Activated naive CD4-positive, alpha-beta T cell treated with anti-CD3 and anti-CD28 coated beads, Interleukin-2, amount 50 U/mL, for 24 hours (primary cell): ENCODE measurements around the gene TMEM169.
A peak's percentile ranks its signal among the peaks of the same experiment; 100 is the strongest.

Experiments used
- H3K27ac Mint-ChIP-seq: one replicate; pipeline ENCODE4 v1.8.0; 2021; ENCODE audit warnings: mild to moderate bottlenecking, mixed read lengths
- H3K27me3 Mint-ChIP-seq: one replicate; pipeline ENCODE4 v1.8.0; 2021; ENCODE audit warnings: mixed read lengths
- H3K36me3 Mint-ChIP-seq: one replicate; pipeline ENCODE4 v1.8.0; 2021; ENCODE audit warnings: mixed read lengths
- H3K4me1 Mint-ChIP-seq: one replicate; pipeline ENCODE4 v1.8.0; 2021; ENCODE audit warnings: mixed read lengths
- H3K4me3 Mint-ChIP-seq: one replicate; pipeline ENCODE4 v1.8.0; 2021; ENCODE audit warnings: mild to moderate bottlenecking, mixed read lengths
- H3K9me3 Mint-ChIP-seq: one replicate; pipeline ENCODE4 v1.8.0; 2021; ENCODE audit warnings: mixed read lengths

Gene TMEM169

GRCh38 chr2:216108967-216109921 is 27.5 kb downstream of the TMEM169 start, which contains the start of gene XRCC5:
Gene XRCC5 (plus strand): TSS chr2:216109348. CDS start chr2:216109437, 89 bp downstream.
- Mint-ChIP-seq H3K9me3 (no peaks in the 10 kb centered on the region), H3K36me3 (peaks cover 30% of the 10 kb centered on the region), H3K4me1 (peaks cover 51% of the 10 kb centered on the region)

GRCh38 chr2:216109962-216110614 is 28.4 kb downstream of the TMEM169 start:
- Mint-ChIP-seq H3K27me3 (no peaks in the 10 kb centered on the region), H3K4me3 (peak overlapping the region; percentile 100), H3K4me1 (peaks cover 60% of the 10 kb centered on the region), H3K9me3 (no peaks in the 10 kb centered on the region), H3K36me3 (peaks cover 34% of the 10 kb centered on the region), H3K27ac (peak overlapping the region; percentile 100)

More at GRCh38 chr2:216108967-216109921, 27.5 kb downstream of the TMEM169 start, which contains the start of gene XRCC5:
- H3K4me3 Mint-ChIP-seq, result peak within 1 kb of the TSS; percentile 100
- peak within 1 kb of the TSS; percentile 100 for H3K27ac Mint-ChIP-seq
- H3K27me3 Mint-ChIP-seq, result no peaks in the 10 kb centered on the region

GRCh38 chr2:216110620-216111019 is 28.9 kb downstream of the TMEM169 start:
- H3K27ac Mint-ChIP-seq, result peak overlapping the region; percentile 100
- H3K36me3 Mint-ChIP-seq, result peaks cover 35% of the 10 kb centered on the region
- H3K9me3 Mint-ChIP-seq, result no peaks in the 10 kb centered on the region
- peaks cover 64% of the 10 kb centered on the region for H3K4me1 Mint-ChIP-seq
- H3K4me3 Mint-ChIP-seq, result peak overlapping the region; percentile 100
- H3K27me3 Mint-ChIP-seq, result no peaks in the 10 kb centered on the region

DNA sequence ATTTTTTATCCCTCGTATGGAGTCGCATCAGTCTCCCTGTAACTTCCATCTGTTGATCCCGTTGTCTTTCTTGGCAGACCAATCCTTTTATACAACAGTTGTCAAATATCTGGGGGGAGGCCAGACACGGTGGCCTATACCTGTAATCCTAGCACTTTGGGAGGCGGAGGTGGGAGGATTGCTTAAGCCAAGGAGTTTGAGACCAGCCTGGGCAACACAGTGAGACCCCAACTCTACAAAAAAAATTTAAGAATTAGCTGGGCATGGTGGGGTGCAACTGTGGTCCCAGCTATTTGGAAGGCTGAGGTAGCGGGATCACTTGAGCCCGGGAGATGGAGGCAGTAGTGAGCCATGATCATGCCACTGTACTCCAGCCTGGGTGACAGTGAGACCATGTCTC is 29.4 kb downstream of the TMEM169 start:
- H3K27ac Mint-ChIP-seq, result peak overlapping the region; percentile 74
- no peaks in the 10 kb centered on the region for H3K9me3 Mint-ChIP-seq
- peaks cover 69% of the 10 kb centered on the region for H3K4me1 Mint-ChIP-seq
- peak overlapping the region; percentile 100 for H3K4me3 Mint-ChIP-seq
- H3K27me3 Mint-ChIP-seq, result no peaks in the 10 kb centered on the region
- peaks cover 36% of the 10 kb centered on the region for H3K36me3 Mint-ChIP-seq

- Mint-ChIP-seq H3K36me3 (peaks cover 50% of the 10 kb centered on the region), H3K4me1 (peaks cover 87% of the 10 kb centered on the region), H3K27me3 (no peaks in the 10 kb centered on the region), H3K27ac (peak overlapping the region; percentile 79), H3K4me3 (peak overlapping the region; percentile 39), H3K9me3 (no peaks in the 10 kb centered on the region)
Observed at GRCh38 chr2:216112926-216113325, 31.2 kb downstream of the TMEM169 start.

- no peaks in the 10 kb centered on the region for H3K9me3 Mint-ChIP-seq
- peaks cover 53% of the 10 kb centered on the region for H3K36me3 Mint-ChIP-seq
- H3K27me3 Mint-ChIP-seq, result no peaks in the 10 kb centered on the region
- H3K4me3 Mint-ChIP-seq, result peak overlapping the region; percentile 39
- peaks cover 91% of the 10 kb centered on the region for H3K4me1 Mint-ChIP-seq
- peak overlapping the region; percentile 85 for H3K27ac Mint-ChIP-seq
Observed at GRCh38 chr2:216113572-216113971, 31.9 kb downstream of the TMEM169 start.

DNA sequence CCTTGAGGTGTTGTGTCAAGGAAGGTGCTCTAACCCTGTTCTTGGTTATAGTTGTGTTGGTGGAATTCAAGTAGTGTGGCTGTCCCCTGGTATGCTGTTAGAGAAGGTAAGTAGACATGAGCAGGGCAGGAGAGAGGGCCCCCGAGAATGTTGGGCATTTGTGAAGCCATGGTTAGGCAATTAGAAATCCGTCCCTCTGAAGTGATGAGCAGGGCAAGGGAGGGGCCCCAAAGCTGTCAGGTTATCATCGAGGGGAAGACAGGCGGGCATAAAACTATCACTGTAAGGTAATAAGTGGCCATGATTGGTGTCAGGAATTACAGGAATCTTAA is 32.6 kb downstream of the TMEM169 start:
- peak overlapping the region; percentile 97 for H3K4me3 Mint-ChIP-seq
- H3K4me1 Mint-ChIP-seq, result peaks cover 91% of the 10 kb centered on the region
- H3K36me3 Mint-ChIP-seq, result peaks cover 53% of the 10 kb centered on the region
- peak overlapping the region; percentile 99 for H3K27ac Mint-ChIP-seq
- H3K27me3 Mint-ChIP-seq, result no peaks in the 10 kb centered on the region
- H3K9me3 Mint-ChIP-seq, result no peaks in the 10 kb centered on the region

GRCh38 chr2:216114714-216115531 is 33.2 kb downstream of the TMEM169 start:
- no peaks in the 10 kb centered on the region for H3K9me3 Mint-ChIP-seq
- H3K36me3 Mint-ChIP-seq, result peaks cover 55% of the 10 kb centered on the region
- peak overlapping the region; percentile 99 for H3K27ac Mint-ChIP-seq
- H3K4me1 Mint-ChIP-seq, result peaks cover 97% of the 10 kb centered on the region
- peak overlapping the region; percentile 97 for H3K4me3 Mint-ChIP-seq
- no peaks in the 10 kb centered on the region for H3K27me3 Mint-ChIP-seq

- Mint-ChIP-seq H3K27me3 (no peaks in the 10 kb centered on the region), H3K4me1 (peaks cover 99% of the 10 kb centered on the region), H3K36me3 (peaks cover 54% of the 10 kb centered on the region), H3K9me3 (no peaks in the 10 kb centered on the region), H3K4me3 (peak overlapping the region; percentile 73), H3K27ac (peak overlapping the region; percentile 81)
Observed at GRCh38 chr2:216116418-216116817, 34.7 kb downstream of the TMEM169 start.

DNA sequence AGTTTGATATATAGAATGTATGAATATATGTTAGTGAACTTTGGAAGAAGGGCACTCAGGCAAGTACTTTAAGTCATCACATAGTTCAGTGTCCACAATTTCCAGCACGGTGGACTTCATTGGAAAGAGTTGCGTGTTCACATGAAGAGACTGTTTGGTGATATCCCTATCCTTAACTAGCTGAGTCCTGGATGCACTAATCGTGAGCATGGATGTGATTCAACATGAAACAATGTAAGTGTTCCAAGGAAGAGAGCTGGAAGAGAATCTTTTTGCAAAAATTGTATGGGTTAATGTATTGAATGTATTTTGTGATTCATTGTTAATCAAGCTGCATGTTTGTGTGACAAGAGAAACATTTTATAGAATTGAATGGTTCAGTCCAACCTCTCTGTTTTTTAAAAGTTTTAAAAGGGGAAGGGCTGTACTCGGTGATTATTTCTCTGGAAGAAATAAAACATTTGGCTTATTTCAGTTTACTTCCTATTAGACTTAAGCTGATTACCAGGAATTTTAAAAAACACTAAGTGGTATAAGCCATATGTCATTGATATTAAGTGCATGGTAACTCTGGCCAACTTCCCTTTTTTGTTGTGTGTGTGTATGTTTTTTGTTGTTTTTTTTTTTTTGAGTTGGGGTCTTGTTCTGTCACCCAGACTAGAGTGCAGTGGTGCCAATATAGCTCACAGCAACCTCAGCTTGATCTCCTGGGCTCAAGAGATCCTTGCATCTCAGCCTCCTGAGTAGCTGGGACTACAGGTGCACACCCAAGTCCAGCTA is 36.0 kb downstream of the TMEM169 start:
- Mint-ChIP-seq H3K4me3 (peak overlapping the region; percentile 33), H3K4me1 (peaks cover 99% of the 10 kb centered on the region), H3K9me3 (no peaks in the 10 kb centered on the region), H3K36me3 (peaks cover 55% of the 10 kb centered on the region), H3K27ac (peak overlapping the region; percentile 92), H3K27me3 (no peaks in the 10 kb centered on the region)

DNA sequence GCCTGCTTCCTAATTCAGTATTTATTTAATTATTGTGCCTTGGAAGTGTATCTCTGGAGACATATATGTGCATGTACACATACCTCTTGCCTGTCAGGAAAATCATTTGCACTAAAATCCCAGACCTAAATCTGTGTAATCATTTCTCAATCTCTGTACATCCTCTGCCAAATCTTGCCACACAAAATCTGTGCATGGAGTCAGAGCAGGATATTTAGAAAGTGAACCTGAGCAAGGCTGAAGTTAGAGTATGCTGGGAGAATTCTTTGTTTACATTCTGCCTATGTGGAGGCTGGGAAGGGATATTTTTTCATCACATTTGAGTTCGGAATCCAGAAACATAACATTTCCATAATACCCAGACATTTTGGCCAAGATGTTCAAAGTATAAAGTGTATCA is 36.8 kb downstream of the TMEM169 start:
- Mint-ChIP-seq H3K27ac (peak overlapping the region; percentile 92), H3K4me3 (peak overlapping the region; percentile 44), H3K27me3 (no peaks in the 10 kb centered on the region), H3K9me3 (no peaks in the 10 kb centered on the region), H3K4me1 (peaks cover 93% of the 10 kb centered on the region), H3K36me3 (peaks cover 48% of the 10 kb centered on the region)

DNA sequence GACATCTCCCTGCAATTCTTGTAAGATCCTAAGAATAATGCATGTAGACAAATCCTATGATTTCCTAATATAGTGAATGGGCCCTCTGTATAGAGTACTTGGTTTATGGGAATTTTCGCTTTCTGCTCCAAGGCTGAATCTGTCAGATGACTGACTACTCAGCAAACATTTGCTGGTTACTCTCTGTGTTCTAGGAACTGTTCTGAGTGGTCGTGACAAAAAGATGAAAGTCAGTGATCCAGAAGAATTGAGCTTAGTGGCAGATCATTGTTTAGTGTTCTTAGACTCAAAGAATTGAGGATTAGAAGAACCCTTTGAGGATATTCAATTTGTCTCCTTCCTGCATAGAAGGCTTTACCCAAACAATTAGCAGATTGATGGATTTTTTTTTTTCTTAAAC is 37.4 kb downstream of the TMEM169 start:
- Mint-ChIP-seq H3K27ac (peak overlapping the region; percentile 94), H3K4me3 (peak overlapping the region; percentile 83)

DNA sequence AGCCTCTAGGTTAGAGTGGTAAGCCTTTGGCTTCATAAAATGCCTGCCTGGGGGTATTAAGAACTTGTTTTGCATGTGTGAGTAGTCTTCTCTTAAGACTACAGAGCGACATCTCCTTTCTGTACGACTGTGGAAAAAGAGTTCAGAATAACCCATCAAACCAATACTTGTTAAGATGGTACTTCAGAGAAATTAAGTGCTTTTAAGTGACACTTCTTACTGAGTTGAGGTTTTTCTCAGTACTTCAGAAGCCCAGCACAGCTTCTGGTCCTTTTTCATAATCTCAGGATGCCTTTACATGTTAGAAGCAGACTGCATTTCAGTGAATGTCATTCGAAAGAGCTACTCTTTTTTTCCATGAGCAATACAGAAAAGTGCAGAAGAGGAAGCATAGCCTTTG is 38.3 kb downstream of the TMEM169 start:
- Mint-ChIP-seq H3K4me1 (peaks cover 90% of the 10 kb centered on the region), H3K36me3 (peaks cover 48% of the 10 kb centered on the region), H3K27ac (peak overlapping the region; percentile 94), H3K4me3 (peak overlapping the region; percentile 83), H3K27me3 (no peaks in the 10 kb centered on the region), H3K9me3 (no peaks in the 10 kb centered on the region)

More for the DNA sequence above, 37.4 kb downstream of the TMEM169 start:
- no peaks in the 10 kb centered on the region for H3K9me3 Mint-ChIP-seq
- peaks cover 90% of the 10 kb centered on the region for H3K4me1 Mint-ChIP-seq
- peaks cover 46% of the 10 kb centered on the region for H3K36me3 Mint-ChIP-seq
- no peaks in the 10 kb centered on the region for H3K27me3 Mint-ChIP-seq

DNA sequence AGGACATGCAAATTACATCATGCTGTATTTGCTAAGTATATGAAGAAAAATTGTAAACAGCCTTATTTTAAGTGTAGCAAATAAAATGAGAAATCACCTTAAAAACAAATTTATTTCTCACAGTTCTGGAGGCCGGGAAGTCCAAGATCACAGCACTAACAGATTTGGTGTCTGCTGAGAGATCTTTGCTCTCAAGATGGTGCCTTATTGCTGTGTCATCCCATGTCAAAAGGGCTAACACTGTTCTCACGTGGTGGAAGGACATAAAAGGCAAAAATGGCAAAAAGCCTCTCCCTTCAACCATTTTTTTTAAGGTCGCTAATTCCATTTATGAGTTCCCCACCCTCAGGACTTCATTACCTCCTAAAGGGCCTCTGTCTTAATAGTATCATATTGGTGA is 39.5 kb downstream of the TMEM169 start:
- H3K36me3 Mint-ChIP-seq, result peaks cover 49% of the 10 kb centered on the region
- no peaks in the 10 kb centered on the region for H3K27me3 Mint-ChIP-seq
- H3K4me1 Mint-ChIP-seq, result peaks cover 88% of the 10 kb centered on the region
- peak overlapping the region; percentile 83 for H3K4me3 Mint-ChIP-seq
- H3K9me3 Mint-ChIP-seq, result no peaks in the 10 kb centered on the region
- peak overlapping the region; percentile 90 for H3K27ac Mint-ChIP-seq
